HCT116 (cell line): ENCODE results near the gene PTCD1. TPM values are rescaled to one million over a fixed set of nuclear protein-coding genes. Genes with fewer than 3 reads are reported as not detected.

Source experiments
- ATAC-seq: fragments of 200-7000 bp; cut with Tn5 transposase; 2 replicates; pipeline ENCODE4 v1.9.1; 2020; ENCODE audit warnings: mild to moderate bottlenecking, moderate library complexity
- BruUV-seq: library from RNA; stranded (reverse); fragments of 400-500 nt; replicated peaks from 2 replicates; lab custom pipeline; 2021; lab: Mats Ljungman, UMichigan
- CTCF ChIA-PET: fragments of 300-600 bp; sonication (Branson Sonifier 250); formaldehyde crosslinking; loops from one replicate; lab custom pipeline; 2021; ENCODE audit warnings: antibody characterized with exemption; lab: Charles Lee
- POLR2A ChIA-PET: fragments of 300-600, 350-600 bp; sonication (Branson Sonifier 250); formaldehyde crosslinking; loops from one replicate; lab custom pipeline; 2021; ENCODE audit warnings: antibody characterized with exemption; lab: Charles Lee
- RAD21 ChIA-PET, 2 experiments: fragments of 300-600 bp; sonication (Branson Sonifier 250); formaldehyde crosslinking; loops; one replicate each; lab custom pipeline; 2023; ENCODE audit warnings: low total read pairs in 2 of 2; ENCODE audit not compliant: uncharacterized antibody in 2 of 2, unreplicated experiment in 2 of 2, low non-redundant PET in 1 of 2; lab: Charles Lee
- DNase-seq: peaks from one replicate; pipeline ENCODE4 v3.0.0-alpha.2; 2010; ENCODE audit warnings: low read depth, low spot score
- H2AFZ ChIP-seq: fragments of 200-600 bp; shearing (Covaris generic), sonication (generic); 2 replicates; pipeline ENCODE4 v1.6.1; 2017; ENCODE audit warnings: low read depth, mixed run types, mixed read lengths, antibody characterized with exemption, low read length; ENCODE audit not compliant: poor library complexity, severe bottlenecking
- H3K27ac ChIP-seq: 2 replicates; pipeline ENCODE4 v1.5.1; 2012; ENCODE audit warnings: low read depth, low read length
- H3K27me3 ChIP-seq: fragments of 200-600 bp; sonication (generic); 2 replicates; pipeline ENCODE4 v1.6.1; 2016; ENCODE audit warnings: mixed run types, low read length, mixed read lengths; ENCODE audit not compliant: insufficient read depth
- H3K36me3 ChIP-seq, 2 experiments: fragments of 200-500 bp in 1 of 2; fragments of 200-600 bp in 1 of 2; sonication (Bioruptor generic) in 1 of 2; sonication (generic) in 1 of 2; 2 replicates each; pipeline versions ENCODE4 v1.5.1 to v1.6.1; 2014 to 2016; ENCODE audit warnings: low read length in 2 of 2, inconsistent platforms in 1 of 2, mixed read lengths in 1 of 2, mixed run types in 1 of 2; ENCODE audit not compliant: insufficient read depth in 2 of 2, control insufficient read depth in 1 of 2
- H3K4me1 ChIP-seq, 2 experiments: fragments of 200-600 bp in 1 of 2; sonication (generic) in 1 of 2; 2 replicates each; pipeline versions ENCODE4 v1.5.1 to v1.6.1; 2012 to 2017; ENCODE audit warnings: low read length in 2 of 2, inconsistent platforms in 1 of 2, mild to moderate bottlenecking in 1 of 2, mixed read lengths in 1 of 2, mixed run types in 1 of 2, moderate library complexity in 1 of 2; ENCODE audit not compliant: insufficient read depth in 2 of 2, control insufficient read depth in 1 of 2
- H3K4me2 ChIP-seq: fragments of 200-600 bp; sonication (generic); 2 replicates; pipeline ENCODE4 v1.6.1; 2017; ENCODE audit warnings: mixed run types, low read length, mixed read lengths
- H3K4me3 ChIP-seq, 2 experiments: fragments of 200-600 bp in 1 of 2; sonication (generic) in 1 of 2; replicated peaks in 1 of 2; 2 replicates each; pipeline ENCODE4 v1.5.1; 2011 to 2016; ENCODE audit warnings: low read length in 2 of 2, control low read depth in 1 of 2, low read depth in 1 of 2, mild to moderate bottlenecking in 1 of 2, mixed read lengths in 1 of 2, mixed run types in 1 of 2
- H3K79me2 ChIP-seq: fragments of 200-600 bp; sonication (generic); 2 replicates; pipeline ENCODE4 v1.6.1; 2017; ENCODE audit warnings: mild to moderate bottlenecking, mixed run types, low read length, moderate library complexity, mixed read lengths; ENCODE audit not compliant: insufficient read depth
- H3K9ac ChIP-seq: fragments of 200-600 bp; sonication (generic); 2 replicates; pipeline ENCODE4 v1.6.1; 2016; ENCODE audit warnings: low read length, mixed read lengths
- H3K9me2 ChIP-seq: fragments of 200-600 bp; sonication (generic), shearing (Covaris generic); 2 replicates; pipeline ENCODE4 v1.6.1; 2017; ENCODE audit warnings: mixed run types, mild to moderate bottlenecking, moderate library complexity; ENCODE audit not compliant: insufficient read depth
- H3K9me3 ChIP-seq, 2 experiments: fragments of 200-500 bp in 1 of 2; fragments of 200-600 bp in 1 of 2; sonication (Bioruptor generic) in 1 of 2; sonication (generic) in 1 of 2; 2 replicates each; pipeline ENCODE4 v1.6.1; 2014 to 2017; ENCODE audit warnings: low read length in 2 of 2, mixed read lengths in 2 of 2, inconsistent platforms in 1 of 2, low read depth in 1 of 2, mild to moderate bottlenecking in 1 of 2, mixed run types in 1 of 2, moderate library complexity in 1 of 2; ENCODE audit not compliant: control insufficient read depth in 1 of 2, insufficient read depth in 1 of 2
- H4K20me1 ChIP-seq: fragments of 200-600 bp; sonication (generic), shearing (Covaris generic); 2 replicates; pipeline ENCODE4 v1.6.1; 2017; ENCODE audit warnings: mixed run types, mild to moderate bottlenecking, moderate library complexity; ENCODE audit not compliant: insufficient read depth
- ATF3 ChIP-seq: IDR thresholded peaks from 2 replicates; pipeline ENCODE4 v1.6.1; 2012
- CBX3 ChIP-seq: IDR thresholded peaks from 2 replicates; pipeline ENCODE4 v1.6.1; 2012; ENCODE audit warnings: low read depth
- CEBPB ChIP-seq: IDR thresholded peaks from 2 replicates; pipeline ENCODE4 v1.6.1; 2012; ENCODE audit warnings: low read depth
- ELF1 ChIP-seq: IDR thresholded peaks from 2 replicates; pipeline ENCODE4 v1.6.1; 2012; ENCODE audit warnings: low read depth, borderline replicate concordance
- EZH2 ChIP-seq: fragments of 200-600 bp; sonication (generic); IDR thresholded peaks from 2 replicates; pipeline ENCODE4 v1.6.1; 2017; ENCODE audit warnings: antibody characterized with exemption, mixed run types
- EZH2phosphoT487 ChIP-seq: fragments of 200-600 bp; IDR thresholded peaks from 2 replicates; pipeline ENCODE4 v1.6.1; 2018; ENCODE audit warnings: antibody characterized with exemption, borderline replicate concordance
- MAX ChIP-seq: IDR thresholded peaks from 2 replicates; pipeline ENCODE4 v1.6.1; 2012
- POLR2AphosphoS5 ChIP-seq: IDR thresholded peaks from 2 replicates; pipeline ENCODE4 v1.6.1; 2011; ENCODE audit warnings: mild to moderate bottlenecking, low read depth, low read length, moderate library complexity
- RAD21 ChIP-seq: IDR thresholded peaks from 2 replicates; pipeline ENCODE4 v1.6.1; 2012; ENCODE audit warnings: low read depth, mild to moderate bottlenecking
- REST ChIP-seq: IDR thresholded peaks from 2 replicates; pipeline ENCODE4 v1.6.1; 2012; ENCODE audit warnings: low read depth
- SIN3A ChIP-seq: IDR thresholded peaks from 2 replicates; pipeline ENCODE4 v1.6.1; 2012; ENCODE audit warnings: low read depth
- SP1 ChIP-seq: IDR thresholded peaks from 2 replicates; pipeline ENCODE4 v1.6.1; 2012; ENCODE audit warnings: low read depth
- SRF ChIP-seq: IDR thresholded peaks from 2 replicates; pipeline ENCODE4 v1.6.1; 2012; ENCODE audit warnings: low read depth
- TCF7L2 ChIP-seq: IDR thresholded peaks from 2 replicates; pipeline ENCODE4 v1.7.0; 2011; ENCODE audit warnings: borderline replicate concordance, inconsistent platforms; ENCODE audit not compliant: insufficient read depth, insufficient read length; ENCODE audit errors: extremely low read depth
- YY1 ChIP-seq: IDR thresholded peaks from 2 replicates; pipeline ENCODE4 v1.6.1; 2011; ENCODE audit warnings: low read length, low read depth, moderate library complexity, mild to moderate bottlenecking; ENCODE audit not compliant: insufficient replicate concordance; ENCODE audit errors: extremely low read depth
- ZBTB33 ChIP-seq: IDR thresholded peaks from 2 replicates; pipeline ENCODE4 v1.6.1; 2011; ENCODE audit warnings: mild to moderate bottlenecking, low read length, moderate library complexity; ENCODE audit not compliant: insufficient replicate concordance; ENCODE audit errors: extremely low read depth
- ZNF274 ChIP-seq: fragments of 200-500 bp; sonication (Bioruptor generic); IDR thresholded peaks from 2 replicates; pipeline ENCODE4 v1.6.1; 2014; ENCODE audit warnings: mild to moderate bottlenecking, low read depth, low read length, inconsistent platforms
- intact Hi-C: fragments of 100-400 bp; cut with micrococcal nuclease; formaldehyde crosslinking; loops from 2 replicates; pipeline ENCODE4 v1.10.0; 2022
- total RNA-seq: library from RNA; stranded (reverse); gene quantifications from one replicate; pipeline ENCODE4 v1.2.1, GENCODE V29; 2021; ENCODE audit not compliant: unreplicated experiment

PTCD1 gene
- total RNA-seq, 1 experiment from 2014 or later, result 9.2 TPM

- H3K4me1 ChIP-seq, result peaks cover 24 to 60% of the 10 kb centered on the region in 2 experiments
- intact Hi-C loops, result no loop called here
- H2AFZ ChIP-seq, result no peak overlapping the region
- peaks cover 5 to 14% of the 10 kb centered on the region in 2 experiments; a peak in 2 of 4 replicates for H3K36me3 ChIP-seq
- H3K9me2 ChIP-seq, result no peaks in the 10 kb centered on the region
- ChIA-PET CTCF (no interaction called here), RAD21 (no interaction called here), POLR2A (no interaction called here)
- BruUV-seq, result no TSS peak
- peaks cover 35% of the 10 kb centered on the region for H3K79me2 ChIP-seq
- DNase-seq (no peak), ATAC-seq (no peak)
- H3K4me3 ChIP-seq, result peak overlapping the region; percentile 68 to 86
- no peaks in the 10 kb centered on the region for H3K9me3 ChIP-seq
- H3K9ac ChIP-seq, result peak overlapping the region; percentile 89
- peak overlapping the region; percentile 92 for H3K4me2 ChIP-seq
- H4K20me1 ChIP-seq, result no peaks in the 10 kb centered on the region
- H3K27me3 ChIP-seq, result no peaks in the 10 kb centered on the region
- peak overlapping the region; percentile 74 for H3K27ac ChIP-seq
- no peak for TF ChIP-seq CEBPB
- TF ChIP-seq ELF1, result no peak
- TF ChIP-seq RAD21, result no peak
- TF ChIP-seq POLR2AphosphoS5, result no peak
- no peak for TF ChIP-seq ATF3
- no peak for TF ChIP-seq EZH2
- no peak for TF ChIP-seq MAX
- TF ChIP-seq EZH2phosphoT487, result no peak
- no peak for TF ChIP-seq ZBTB33
- TF ChIP-seq CBX3, result no peak
- TF ChIP-seq SP1, result no peak
- no peak for TF ChIP-seq SRF
- no peak for TF ChIP-seq SIN3A
- TF ChIP-seq TCF7L2, result no peak
- no peak for TF ChIP-seq YY1
- no peak for TF ChIP-seq ZNF274
- no peak for TF ChIP-seq REST
These were observed 65.2 kb downstream of the PTCD1 start for GRCh38 chr7:99373091-99374066.
